Glutamatergic neuron (in vitro differentiated cells): ENCODE measurements around the gene BMP2K. TPM values are rescaled to one million over a fixed set of nuclear protein-coding genes. Genes with fewer than 3 reads are reported as not detected.

Source experiments
- DNase-seq: peaks from one replicate; pipeline ENCODE4 v3.0.0; 2022
- H3K27ac Mint-ChIP-seq: one replicate; pipeline ENCODE4 v1.8.0; 2020; ENCODE audit warnings: mild to moderate bottlenecking, mixed read lengths, inconsistent platforms; ENCODE audit not compliant: unreplicated experiment
- H3K27me3 Mint-ChIP-seq: one replicate; pipeline ENCODE4 v1.8.0; 2020; ENCODE audit warnings: mild to moderate bottlenecking, moderate library complexity, mixed read lengths, inconsistent platforms; ENCODE audit not compliant: unreplicated experiment
- H3K36me3 Mint-ChIP-seq: one replicate; pipeline ENCODE4 v1.8.0; 2020; ENCODE audit warnings: mild to moderate bottlenecking, mixed read lengths, inconsistent platforms; ENCODE audit not compliant: unreplicated experiment
- H3K4me1 Mint-ChIP-seq: one replicate; pipeline ENCODE4 v1.8.0; 2020; ENCODE audit warnings: mild to moderate bottlenecking, low read depth, mixed read lengths, inconsistent platforms; ENCODE audit not compliant: unreplicated experiment
- H3K4me3 Mint-ChIP-seq: one replicate; pipeline ENCODE4 v1.8.0; 2020; ENCODE audit warnings: mild to moderate bottlenecking, mixed read lengths, inconsistent platforms; ENCODE audit not compliant: unreplicated experiment
- H3K9me3 Mint-ChIP-seq: one replicate; pipeline ENCODE4 v1.8.0; 2020; ENCODE audit warnings: mild to moderate bottlenecking, moderate library complexity, mixed read lengths, inconsistent platforms; ENCODE audit not compliant: unreplicated experiment
- CTCF ChIP-seq: fragments of 200-600 bp; sonication (generic); IDR thresholded peaks from one replicate; pipeline ENCODE4 v1.5.0; 2021; ENCODE audit not compliant: partially characterized antibody, unreplicated experiment
- total RNA-seq: library from RNA; stranded (reverse); fragmentation: NEBNext Ultra II Directional; extraction: Animal tissue kit (Norgen Biotek cat#: 25700); gene quantifications from one replicate; pipeline ENCODE4 v1.2.1, GENCODE V29; 2021; ENCODE audit not compliant: unreplicated experiment

BMP2K gene
- total RNA-seq, 1 donor from 2014 or later: 13.6 TPM

GRCh38 chr4:78889955-78890354 lies 113.8 kb downstream of the BMP2K start:
- H3K27ac Mint-ChIP-seq: no peak overlapping the region
- TF ChIP-seq CTCF: no peak
- H3K4me1 Mint-ChIP-seq: no peaks in the 10 kb centered on the region
- H3K9me3 Mint-ChIP-seq: no peaks in the 10 kb centered on the region
- no peaks in the 10 kb centered on the region for H3K36me3 Mint-ChIP-seq
- no peak overlapping the region for H3K4me3 Mint-ChIP-seq
- H3K27me3 Mint-ChIP-seq: no peaks in the 10 kb centered on the region
- DNase-seq: no peak

GRCh38 chr4:78899302-78899701 lies 123.2 kb downstream of the BMP2K start:
- H3K27me3 Mint-ChIP-seq: no peaks in the 10 kb centered on the region
- H3K27ac Mint-ChIP-seq: no peak overlapping the region
- no peak for DNase-seq
- no peaks in the 10 kb centered on the region for H3K9me3 Mint-ChIP-seq
- TF ChIP-seq CTCF: no peak
- H3K4me1 Mint-ChIP-seq: no peaks in the 10 kb centered on the region
- no peaks in the 10 kb centered on the region for H3K36me3 Mint-ChIP-seq
- no peak overlapping the region for H3K4me3 Mint-ChIP-seq

- Mint-ChIP-seq H3K36me3 (no peaks in the 10 kb centered on the region), H3K27me3 (no peaks in the 10 kb centered on the region), H3K4me3 (no peak overlapping the region), H3K9me3 (no peaks in the 10 kb centered on the region), H3K27ac (no peak overlapping the region), H3K4me1 (no peaks in the 10 kb centered on the region)
- DNase-seq: no peak
- TF ChIP-seq CTCF: no peak
These were observed 125.7 kb downstream of the BMP2K start for GRCh38 chr4:78901882-78902281.

DNA sequence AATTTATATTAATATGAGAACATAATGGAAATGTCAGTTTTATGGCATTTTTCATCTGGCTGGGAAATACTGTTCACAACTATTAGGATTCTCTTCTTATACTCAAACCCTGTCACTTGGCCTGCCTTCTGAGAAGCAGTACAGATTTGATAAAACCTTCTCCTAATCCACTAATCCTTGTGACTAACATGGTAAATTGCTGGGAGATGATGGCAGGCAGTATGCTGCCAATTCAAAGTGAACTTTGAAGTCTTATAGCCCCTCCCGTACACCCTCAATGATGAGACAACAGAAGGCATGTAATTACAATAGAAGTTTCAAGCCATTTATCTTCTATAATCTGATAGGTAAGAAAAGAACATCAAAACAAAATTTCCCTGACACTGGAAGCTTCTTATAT lies 126.1 kb downstream of the BMP2K start:
- TF ChIP-seq CTCF: no peak
- Mint-ChIP-seq H3K4me3 (no peak overlapping the region), H3K4me1 (no peaks in the 10 kb centered on the region), H3K9me3 (no peaks in the 10 kb centered on the region), H3K27me3 (no peaks in the 10 kb centered on the region), H3K27ac (no peak overlapping the region), H3K36me3 (no peaks in the 10 kb centered on the region)
- DNase-seq: no peak

- DNase-seq: no peak
- H3K9me3 Mint-ChIP-seq: no peaks in the 10 kb centered on the region
- H3K27ac Mint-ChIP-seq: no peak overlapping the region
- H3K36me3 Mint-ChIP-seq: no peaks in the 10 kb centered on the region
- H3K4me3 Mint-ChIP-seq: no peak overlapping the region
- TF ChIP-seq CTCF: no peak
- H3K27me3 Mint-ChIP-seq: no peaks in the 10 kb centered on the region
- no peaks in the 10 kb centered on the region for H3K4me1 Mint-ChIP-seq
These were observed 128.0 kb downstream of the BMP2K start for GRCh38 chr4:78904143-78904542.
